ENCODE results near the gene CAMK2G. TPM values are rescaled to one million over a fixed set of nuclear protein-coding genes. Genes with fewer than 3 reads are reported as not detected.
"Not testable (repeated sequence)": the region's sequence is repeated elsewhere in the genome, so short reads cannot be mapped to it uniquely, and the experiment has no call there.

CAMK2G gene
- total RNA-seq, 1 donor from 2014 or later: 11.7 TPM

DNA sequence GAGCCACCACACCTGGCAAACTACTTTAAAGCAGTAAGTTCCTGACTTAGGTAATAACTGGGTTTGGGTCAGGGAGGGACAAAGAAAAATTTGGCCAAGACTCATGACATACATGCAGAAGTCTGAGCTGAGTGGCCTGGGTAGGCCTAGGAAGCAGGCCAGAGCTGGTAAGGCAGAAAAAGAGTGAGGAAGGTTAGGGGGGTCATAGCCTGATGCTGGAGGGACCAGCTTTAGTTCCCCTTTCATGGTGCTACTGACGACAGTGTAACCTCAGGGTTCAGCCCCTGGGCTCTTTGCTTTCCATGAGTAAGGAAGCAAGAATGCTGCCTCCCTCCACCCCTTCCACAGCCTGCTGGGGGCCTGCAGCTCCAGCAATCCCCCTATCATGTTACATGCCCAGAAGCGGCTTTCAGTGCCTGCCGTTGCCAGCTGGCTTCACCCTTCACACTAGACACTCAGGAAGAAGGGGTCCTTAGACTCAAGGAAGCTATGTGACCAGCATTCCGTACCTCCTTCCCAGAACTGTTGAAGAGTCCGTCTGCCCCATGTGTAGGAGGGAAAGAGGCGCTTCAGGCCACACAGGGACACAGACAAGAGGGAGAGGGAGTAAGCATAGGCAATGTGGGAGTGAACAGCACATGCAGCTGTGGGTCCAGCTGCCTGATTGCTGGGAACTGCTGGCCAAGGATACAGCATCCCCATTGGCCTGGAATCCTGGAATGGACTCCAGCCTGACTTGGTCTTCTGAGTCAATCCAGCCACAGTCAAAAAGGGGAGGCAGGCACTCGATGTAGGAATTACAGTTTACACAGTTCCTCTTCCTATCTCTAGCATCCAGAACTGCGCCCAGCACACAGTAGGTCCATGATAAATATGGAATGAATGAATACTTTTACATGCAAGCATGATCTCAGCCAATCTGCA lies 32.4 kb upstream of the CAMK2G start:
- intact Hi-C loops (cut with DNase I): no loop called here
- DNase-seq (ENCODE audit: missing footprints) (peak; percentile 81), ATAC-seq (peak; percentile 86)

DNA sequence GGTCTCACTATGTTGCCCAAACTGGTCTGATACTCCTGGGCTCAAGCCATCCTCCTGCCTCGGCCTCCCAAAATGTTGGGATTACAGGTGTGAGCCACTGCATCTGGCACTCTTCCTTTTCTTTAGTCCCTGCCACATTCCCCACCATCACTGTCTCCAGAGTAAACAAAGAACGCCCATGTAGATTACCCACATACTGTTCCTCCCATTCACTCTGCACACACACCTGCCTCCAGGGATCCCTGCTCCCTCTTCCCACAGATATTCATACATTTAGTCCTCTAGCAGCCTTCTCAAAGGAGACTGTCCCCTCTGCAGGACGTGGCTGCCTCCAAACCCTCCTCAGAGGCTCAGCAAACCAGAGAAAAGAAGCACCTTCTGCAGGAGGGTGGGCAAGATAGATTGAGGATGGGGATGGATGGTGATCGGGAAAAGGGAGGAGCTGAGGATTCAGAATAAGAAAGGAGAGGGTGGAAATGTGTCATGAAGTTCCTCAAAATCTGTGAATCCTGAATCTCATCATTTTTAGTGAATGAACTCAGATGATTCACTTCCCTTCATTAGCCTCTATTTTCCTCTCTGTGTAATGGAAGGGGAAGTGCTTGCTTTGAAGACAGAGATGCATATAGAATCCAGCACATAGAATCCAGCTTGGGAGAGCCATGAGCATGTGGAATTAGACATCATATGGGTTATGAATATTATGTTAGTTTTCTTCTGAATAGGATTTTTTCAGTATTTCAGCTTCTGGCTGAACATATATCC lies 31.1 kb upstream of the CAMK2G start:
- intact Hi-C loops (cut with DNase I): no loop called here

DNA sequence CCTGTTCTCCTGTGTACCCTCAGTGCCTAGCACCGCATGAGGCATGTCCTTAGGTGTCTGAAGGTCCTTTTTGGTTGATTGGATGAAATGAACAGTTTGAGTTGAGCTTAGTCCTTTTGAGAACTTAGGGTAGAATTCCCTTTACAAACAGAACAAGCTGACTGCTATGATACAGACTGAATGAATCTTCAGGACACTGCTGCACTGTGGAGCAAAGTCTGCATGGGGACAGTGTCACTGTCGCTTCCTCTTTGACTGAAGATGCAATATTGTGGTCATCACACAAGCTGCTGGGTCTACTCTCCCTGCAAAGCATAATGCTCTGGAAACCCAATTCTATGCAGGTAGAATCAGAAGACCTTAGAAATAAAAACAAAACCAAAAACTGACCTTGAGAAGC lies 28.0 kb upstream of the CAMK2G start:
- ATAC-seq (no peak), DNase-seq (ENCODE audit: missing footprints) (no peak)
- intact Hi-C loops (cut with DNase I): no loop called here

More for the DNA sequence above, 31.1 kb upstream of the CAMK2G start:
- DNase-seq (ENCODE audit: missing footprints): no peak
- no peak for ATAC-seq

DNA sequence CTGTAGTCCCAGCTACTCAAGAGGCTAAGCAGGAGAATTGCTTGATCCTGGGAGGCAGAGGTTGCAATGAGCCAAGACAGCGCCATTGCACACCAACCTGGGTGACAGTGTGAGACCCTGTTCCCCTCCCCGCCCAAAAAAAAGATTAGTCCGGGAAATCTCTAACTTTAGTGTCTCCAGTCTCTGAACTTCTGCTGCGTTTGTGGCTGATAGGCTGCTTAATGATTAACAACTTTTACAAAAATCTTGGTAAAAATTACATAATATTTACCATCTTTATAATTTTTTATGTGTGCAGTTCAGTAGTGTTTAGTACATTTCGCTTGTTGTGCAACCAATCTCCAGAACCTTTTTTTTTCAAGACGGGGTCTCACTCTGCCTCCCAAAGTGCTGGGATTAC lies 26.9 kb upstream of the CAMK2G start:
- intact Hi-C loops (cut with DNase I): no loop called here
- DNase-seq (ENCODE audit: missing footprints): no peak
- no peak for ATAC-seq

DNA sequence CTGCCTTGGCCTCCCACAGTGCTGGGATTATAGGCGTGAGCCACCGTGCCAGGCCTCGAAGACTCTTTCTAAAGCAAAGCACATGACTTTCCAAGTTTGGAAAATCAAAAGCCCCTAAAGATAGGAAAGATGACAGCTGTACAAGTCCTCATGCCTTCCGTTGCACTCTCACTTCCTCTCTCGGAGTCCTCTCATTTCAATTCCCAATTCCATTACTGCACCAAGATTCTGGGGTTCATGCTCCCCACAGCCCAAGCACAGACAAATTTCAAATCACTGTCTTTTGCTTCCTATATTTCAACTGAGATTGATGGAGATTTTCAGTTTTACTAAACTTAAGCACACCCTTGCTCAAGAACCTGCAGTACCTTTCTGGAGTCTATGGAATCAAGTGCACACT lies 25.7 kb upstream of the CAMK2G start:
- DNase-seq (ENCODE audit: missing footprints): no peak
- intact Hi-C loops (cut with DNase I): no loop called here
- no peak for ATAC-seq

DNA sequence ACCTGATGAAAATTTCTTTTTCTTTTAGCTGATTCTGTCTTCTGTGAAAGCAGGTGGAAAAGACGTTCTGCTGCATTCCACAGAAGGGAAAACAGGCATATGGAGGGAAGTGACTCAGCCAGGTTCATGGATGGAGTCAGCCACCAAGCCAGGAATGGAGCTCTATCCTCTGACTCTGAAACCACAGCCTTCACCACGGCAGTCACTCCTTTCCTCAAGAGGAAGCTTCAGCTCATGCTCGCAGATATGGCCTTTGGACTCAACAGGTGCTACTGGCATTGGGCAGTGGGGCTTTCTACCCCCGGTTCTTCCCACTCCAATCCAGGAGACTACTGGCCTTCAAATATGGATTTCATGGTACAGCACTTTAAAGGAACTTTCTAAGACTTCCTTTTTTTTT lies 25.1 kb upstream of the CAMK2G start:
- ATAC-seq (no peak), DNase-seq (ENCODE audit: missing footprints) (no peak)
- intact Hi-C loops (cut with DNase I): no loop called here

DNA sequence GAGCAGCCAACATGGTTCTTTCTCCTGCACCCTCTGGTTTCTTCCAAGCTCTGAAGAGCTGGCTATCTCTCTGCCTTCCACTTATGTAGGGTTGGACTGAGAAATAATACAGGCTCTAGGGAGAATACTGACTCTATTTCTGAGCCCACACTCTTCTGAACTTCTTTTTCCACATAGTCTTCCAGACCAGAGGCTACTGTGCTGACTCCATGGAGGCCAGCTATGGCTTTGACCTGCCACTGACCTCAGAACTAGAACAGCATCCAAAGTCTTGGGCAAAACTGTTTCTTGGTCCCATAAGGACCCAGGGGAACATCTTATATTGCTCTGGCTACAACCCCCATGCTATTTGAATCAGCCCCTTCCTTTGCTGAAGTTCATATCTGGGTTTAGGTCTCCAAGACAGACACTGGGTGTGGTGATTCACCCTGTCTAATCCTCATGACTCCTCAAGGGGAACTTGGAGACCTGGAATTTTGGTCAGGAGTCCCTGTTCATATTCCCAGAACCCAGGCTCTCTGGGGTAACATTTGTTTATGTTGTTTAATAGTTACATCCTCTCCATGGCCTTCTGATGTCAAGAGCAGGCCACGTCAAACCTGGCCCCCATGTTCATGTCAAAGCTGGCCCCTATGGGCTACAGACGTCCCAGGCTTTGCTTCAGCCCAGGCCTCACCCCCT lies 24.5 kb upstream of the CAMK2G start:
- DNase-seq (ENCODE audit: missing footprints) (no peak), ATAC-seq (no peak)
- intact Hi-C loops (cut with DNase I): no loop called here

DNA sequence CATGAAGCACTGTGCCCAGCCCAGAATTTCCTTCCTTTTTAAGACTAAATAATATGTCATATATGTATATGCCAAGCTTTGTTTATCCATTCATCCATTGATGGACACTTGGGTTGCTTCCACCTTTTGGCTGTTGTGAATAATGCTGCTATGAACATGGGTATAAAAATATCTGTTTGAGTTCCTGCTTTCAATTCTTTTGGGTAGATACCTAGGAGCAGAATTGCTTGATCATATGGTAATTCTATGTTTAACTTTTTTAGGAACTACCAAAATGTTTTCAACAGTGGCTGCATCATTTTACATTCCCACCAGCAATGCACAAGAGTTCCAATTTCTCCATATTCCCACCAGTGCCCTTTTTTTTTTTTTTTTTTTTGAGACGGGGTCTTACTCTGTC lies 23.3 kb upstream of the CAMK2G start:
- DNase-seq (ENCODE audit: missing footprints): no peak
- no peak for ATAC-seq
- intact Hi-C loops (cut with DNase I): no loop called here

DNA sequence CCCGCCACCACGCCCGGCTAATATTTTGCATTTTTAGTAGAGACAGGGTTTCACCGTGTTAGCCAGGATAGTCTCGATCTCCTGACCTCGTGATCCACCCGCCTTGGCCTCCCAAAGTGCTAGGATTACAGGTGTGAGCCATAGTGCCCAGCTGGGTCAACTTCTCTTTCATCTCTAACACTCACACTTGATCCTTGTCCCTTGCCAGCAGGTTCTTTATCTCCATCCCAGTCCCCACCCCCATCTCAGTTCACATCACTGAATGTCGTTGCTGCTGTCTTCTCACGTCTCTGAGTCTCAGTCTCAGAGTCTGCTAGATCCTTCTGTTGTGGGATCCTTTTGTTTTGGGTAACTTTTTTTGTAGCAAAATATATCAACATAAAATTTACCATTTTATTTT lies 21.0 kb upstream of the CAMK2G start:
- ATAC-seq; DNase-seq (ENCODE audit: missing footprints); intact Hi-C loops (cut with DNase I): not testable (repeated sequence)

DNA sequence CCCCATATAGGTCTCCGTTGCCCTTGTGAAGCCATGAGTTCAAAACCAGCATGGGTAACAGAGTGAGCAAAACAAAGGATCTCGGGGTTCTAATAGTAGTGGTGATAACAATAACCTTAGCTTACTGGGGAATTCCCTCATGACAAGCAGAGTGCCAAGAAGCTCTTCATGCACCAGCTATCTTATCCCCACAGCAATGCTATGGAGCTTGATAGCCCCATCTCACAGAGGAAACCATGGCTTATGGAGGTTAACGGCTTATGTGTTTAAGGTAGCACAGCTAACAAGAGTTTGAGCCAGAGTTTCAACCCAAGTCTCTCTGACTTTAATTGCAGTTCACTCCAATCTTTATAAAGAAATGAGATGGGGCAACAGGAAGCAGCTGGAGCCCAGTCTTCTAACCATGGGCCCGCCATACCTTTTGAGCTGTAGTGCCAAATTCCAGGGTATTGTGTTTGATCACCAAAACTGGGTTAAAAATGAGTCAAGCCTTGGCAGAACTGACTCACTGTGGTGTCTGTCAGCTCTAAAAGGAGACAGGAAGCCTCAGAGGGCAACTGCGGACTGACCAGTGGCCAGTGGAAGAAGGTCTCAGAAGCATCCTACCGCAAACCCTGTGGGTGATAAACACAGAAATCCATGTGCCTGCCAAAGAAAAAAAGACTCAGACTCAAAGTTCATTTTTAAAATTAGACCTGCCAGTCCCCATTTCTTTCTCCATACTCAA lies 20.1 kb upstream of the CAMK2G start:
- DNase-seq (ENCODE audit: missing footprints) (no peak), ATAC-seq (no peak)
- intact Hi-C loops (cut with DNase I): no loop called here

DNA sequence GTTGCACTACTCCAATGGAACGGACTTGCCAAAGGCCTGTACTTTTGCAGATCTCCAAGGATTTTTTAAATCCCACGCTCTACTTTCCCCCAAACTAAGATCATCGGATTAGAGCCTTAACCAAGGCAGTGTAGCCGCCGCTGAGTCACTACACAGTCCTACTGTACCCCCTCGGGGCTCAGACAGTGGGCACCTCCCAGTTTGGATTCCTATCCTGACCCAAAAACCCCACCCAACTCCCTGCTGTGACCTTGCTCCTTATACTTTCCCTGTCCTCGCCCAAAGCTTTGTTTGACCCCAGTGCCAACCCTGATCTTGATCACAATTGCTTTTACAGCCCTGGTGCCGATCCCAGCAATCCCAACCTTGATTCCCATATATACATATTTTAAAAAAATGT lies 19.1 kb upstream of the CAMK2G start:
- intact Hi-C loops (cut with DNase I): no loop called here
- ATAC-seq (no peak), DNase-seq (ENCODE audit: missing footprints) (no peak)

DNA sequence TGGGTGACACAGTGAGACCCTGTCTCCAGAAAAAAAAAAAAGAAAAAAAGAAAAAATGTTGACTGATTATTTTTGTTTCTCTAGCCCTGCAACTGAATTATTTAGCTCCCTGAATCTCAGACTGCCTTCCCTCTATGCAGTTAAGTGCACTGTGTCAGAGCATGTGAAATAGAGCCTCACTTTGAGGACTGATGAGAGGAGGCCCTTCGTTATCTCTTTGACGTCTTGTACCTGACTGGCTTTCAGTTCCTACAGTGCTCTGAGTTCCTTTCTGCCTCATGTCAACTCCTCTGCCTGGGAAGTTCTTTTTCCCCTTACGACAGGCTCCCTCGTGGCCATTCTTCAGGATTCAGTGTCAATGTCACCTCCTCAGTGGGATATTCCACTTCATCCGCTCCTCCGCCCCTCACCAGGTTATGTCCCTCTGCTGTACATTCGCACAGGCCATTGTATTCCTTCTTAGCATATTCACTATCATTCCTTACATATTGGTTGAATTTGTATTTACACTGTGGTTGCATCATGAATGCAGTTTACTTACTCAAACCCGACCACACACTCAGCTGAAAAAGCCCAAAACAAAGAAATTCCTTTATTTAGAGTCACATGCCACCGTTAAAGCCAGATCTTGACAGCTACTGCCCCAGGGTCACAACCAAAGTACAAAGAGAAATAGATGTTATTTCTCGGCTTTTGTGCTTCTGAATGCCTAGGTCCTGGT lies 18.1 kb upstream of the CAMK2G start:
- no peak for ATAC-seq
- intact Hi-C loops (cut with DNase I): no loop called here
- DNase-seq (ENCODE audit: missing footprints): no peak

DNA sequence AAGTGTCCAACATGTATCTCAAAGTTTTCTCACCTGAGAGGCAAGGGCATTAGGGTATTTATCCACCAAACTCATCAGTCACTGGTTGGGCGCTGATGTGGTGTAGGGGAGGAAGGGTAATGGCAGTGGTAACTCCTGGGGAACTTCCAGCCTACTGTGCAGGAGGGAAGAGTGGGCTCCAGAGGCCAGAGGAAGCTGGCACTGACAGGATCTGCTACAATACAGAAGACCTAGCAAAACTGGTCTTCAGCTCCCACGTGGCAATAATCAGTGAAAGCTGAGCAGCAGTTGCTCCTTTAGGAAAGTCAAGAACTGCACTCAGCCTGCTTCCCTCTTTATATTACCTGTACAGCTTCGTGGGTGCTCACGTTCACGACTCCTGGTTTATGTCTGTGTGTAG lies 17.2 kb upstream of the CAMK2G start:
- no peak for ATAC-seq
- intact Hi-C loops (cut with DNase I): no loop called here
- no peak for DNase-seq (ENCODE audit: missing footprints)

DNA sequence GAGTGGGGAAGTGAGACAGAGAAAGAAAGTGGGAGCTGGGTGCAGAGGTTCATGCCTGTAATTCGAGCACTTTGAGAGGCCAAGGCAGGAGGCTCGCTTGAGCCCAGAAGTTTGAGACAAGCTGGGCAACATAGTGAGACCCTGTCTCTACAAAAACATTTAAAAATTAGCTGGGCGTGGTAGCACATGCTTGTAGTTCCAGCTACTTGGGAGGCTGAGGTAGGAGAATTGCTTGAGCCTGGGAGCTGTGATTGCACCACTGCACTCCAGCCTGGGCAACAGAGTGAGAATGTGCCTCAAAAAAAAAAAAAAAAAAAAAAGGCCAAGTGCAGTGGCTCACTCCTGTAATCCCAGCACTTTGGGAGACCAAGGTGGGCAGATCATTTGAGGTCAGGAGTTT lies 16.5 kb upstream of the CAMK2G start:
- intact Hi-C loops (cut with DNase I); ATAC-seq; DNase-seq (ENCODE audit: missing footprints): not testable (repeated sequence)

DNA sequence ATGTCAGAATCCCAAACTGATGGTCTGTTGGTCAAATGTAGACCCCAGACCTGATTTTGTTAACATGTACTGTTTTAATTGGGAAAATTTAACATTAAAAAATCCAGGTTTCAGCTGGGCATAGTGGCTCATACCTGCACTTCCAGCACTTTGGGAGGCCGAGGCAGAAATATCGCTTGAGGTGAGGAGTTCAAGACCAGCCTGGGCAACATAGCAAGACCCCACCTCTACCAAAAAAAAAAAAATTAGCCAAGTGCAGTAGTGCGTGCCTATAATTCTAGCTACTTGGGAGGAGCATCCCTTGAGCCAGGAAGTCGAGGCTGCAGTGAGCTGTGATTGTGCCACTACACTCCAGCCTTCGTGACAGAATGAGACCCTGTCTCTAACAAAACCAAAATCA lies 15.9 kb upstream of the CAMK2G start:
- DNase-seq (ENCODE audit: missing footprints) (no peak), ATAC-seq (no peak)
- intact Hi-C loops (cut with DNase I): no loop called here

DNA sequence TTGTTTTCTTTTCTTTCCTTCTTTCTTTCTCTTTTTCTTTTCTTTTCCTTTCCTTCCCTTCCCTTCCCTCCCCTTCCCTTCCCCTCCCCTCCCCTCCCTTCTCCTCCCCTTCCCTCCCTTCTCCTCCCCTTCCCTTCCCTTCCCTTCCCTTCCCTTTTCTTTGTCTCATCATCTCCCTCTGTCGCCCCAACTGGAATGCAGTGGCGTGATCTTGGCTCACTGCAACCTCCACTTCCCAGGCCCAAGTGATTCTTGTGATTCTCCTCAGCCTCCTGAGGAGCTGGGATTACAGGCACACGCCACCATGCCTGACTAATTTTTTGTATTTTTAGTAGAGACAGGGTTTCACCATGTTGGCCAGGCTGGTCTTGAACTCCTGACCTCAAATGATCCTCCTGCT lies 15.1 kb upstream of the CAMK2G start:
- not testable (repeated sequence) for ATAC-seq; DNase-seq (ENCODE audit: missing footprints)

DNA sequence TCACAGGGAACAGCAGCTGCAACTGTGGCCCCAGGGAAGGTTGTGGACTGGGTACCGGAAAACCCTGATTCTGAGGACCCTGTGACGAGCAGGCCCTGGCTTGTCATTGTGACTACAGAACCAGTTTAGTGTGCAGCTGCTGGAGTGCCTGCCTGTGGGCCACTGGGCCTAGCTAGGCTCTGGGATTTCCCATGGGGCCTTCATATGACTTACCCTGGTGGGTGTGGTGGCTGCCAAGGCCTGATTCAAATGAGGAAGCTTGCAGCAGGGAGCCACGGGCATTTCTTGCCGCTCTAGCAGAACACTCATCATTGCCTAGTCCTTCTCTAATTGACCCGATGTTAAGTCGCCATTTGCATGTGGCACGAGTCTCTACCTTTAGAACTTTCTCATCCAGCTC lies 14.7 kb upstream of the CAMK2G start:
- ATAC-seq (peak; percentile 20), DNase-seq (ENCODE audit: missing footprints) (peak; percentile 83)

More for the DNA sequence above, 15.1 kb upstream of the CAMK2G start:
- intact Hi-C loops (cut with DNase I): loop anchor here (5.0 to 10.0 kb wide), 2 partner anchors 193 to 345 kb away; no protein-coding TSS in a partner anchor

DNA sequence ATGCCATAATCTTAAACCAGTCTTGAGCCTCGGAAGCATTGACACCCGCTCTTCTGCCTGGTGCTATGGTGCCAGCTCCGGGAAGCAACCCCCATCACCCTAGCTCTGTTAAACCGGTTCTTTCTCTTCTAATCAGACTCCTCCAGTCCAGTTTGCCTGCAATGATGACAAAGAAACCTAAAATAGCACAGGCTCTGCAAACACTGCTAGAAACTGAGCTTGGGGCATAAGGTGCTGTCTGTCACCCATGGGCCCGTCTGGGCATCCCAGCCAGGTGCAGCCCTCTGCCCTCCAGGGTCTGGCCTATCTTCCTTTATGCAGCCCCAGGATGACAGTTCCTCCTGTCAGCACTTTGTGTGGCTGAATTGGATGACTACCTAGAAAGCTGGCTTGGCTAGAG lies 14.2 kb upstream of the CAMK2G start:
- no peak for DNase-seq (ENCODE audit: missing footprints)
- intact Hi-C loops (cut with DNase I): loop anchor here (5.0 to 10.0 kb wide), 2 partner anchors 194 to 346 kb away; no protein-coding TSS in a partner anchor
- no peak for ATAC-seq

More for the DNA sequence above, 14.7 kb upstream of the CAMK2G start:
- intact Hi-C loops (cut with DNase I): loop anchor here (5.0 to 10.0 kb wide), 2 partner anchors 193 to 346 kb away; no protein-coding TSS in a partner anchor
